GM18873 (cell line): ENCODE measurements around the gene TOP2A.

ENCODE experiments used
- ATAC-seq: cut with Tn5 transposase; IDR thresholded peaks from one replicate; pipeline ENCODE4 v1.9.1; 2021; ENCODE audit warnings: mild to moderate bottlenecking, moderate library complexity, moderate number of reproducible peaks; ENCODE audit not compliant: unreplicated experiment, low FRiP score

The TOP2A gene

DNA sequence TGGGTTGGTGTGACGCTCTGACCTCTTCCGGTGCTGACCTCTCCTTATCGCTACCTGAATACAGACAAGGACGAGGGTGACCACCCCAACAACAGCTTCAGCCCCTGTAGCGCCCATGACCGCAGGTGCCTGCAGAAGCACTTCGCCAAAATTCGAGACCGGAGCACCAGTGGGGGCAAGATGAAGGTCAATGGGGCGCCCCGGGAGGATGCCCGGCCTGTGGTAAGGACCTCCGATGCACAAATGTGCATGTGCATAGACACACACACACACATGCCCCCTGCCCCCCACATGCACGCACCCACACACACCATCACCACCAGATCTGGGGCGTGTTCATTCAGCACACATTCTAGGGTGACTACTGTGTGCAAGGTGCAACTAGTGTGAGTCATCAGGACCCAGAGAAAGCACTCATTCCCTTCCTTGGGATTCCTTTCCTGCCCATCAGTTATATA, 35.3 kb upstream of the TOP2A start:
- no peak for ATAC-seq

- no peak for ATAC-seq
Observed at GRCh38 chr17:40452216-40452787, 34.6 kb upstream of the TOP2A start.

DNA sequence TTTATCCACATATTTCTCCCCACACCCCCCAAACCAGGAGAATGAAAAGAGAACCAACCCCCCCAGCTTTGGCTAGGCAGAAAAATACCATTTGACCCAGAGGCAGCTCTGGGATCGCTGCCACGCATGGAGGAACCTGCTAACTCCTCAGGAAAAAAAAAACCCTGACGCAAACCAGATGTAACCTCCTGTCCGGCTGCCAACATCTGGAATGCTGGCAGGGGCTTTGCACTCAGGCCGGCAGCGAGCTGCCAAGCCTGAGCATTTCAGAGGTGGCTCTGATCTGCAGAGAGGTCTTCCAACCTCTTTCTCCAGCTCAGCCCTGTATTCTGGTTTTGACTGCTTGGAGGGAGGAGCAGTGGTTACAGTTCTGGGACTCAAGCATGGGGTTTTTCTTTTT, 33.7 kb upstream of the TOP2A start:
- ATAC-seq = no peak

GRCh38 chr17:40450175-40450574, 32.5 kb upstream of the TOP2A start:
- no peak for ATAC-seq

DNA sequence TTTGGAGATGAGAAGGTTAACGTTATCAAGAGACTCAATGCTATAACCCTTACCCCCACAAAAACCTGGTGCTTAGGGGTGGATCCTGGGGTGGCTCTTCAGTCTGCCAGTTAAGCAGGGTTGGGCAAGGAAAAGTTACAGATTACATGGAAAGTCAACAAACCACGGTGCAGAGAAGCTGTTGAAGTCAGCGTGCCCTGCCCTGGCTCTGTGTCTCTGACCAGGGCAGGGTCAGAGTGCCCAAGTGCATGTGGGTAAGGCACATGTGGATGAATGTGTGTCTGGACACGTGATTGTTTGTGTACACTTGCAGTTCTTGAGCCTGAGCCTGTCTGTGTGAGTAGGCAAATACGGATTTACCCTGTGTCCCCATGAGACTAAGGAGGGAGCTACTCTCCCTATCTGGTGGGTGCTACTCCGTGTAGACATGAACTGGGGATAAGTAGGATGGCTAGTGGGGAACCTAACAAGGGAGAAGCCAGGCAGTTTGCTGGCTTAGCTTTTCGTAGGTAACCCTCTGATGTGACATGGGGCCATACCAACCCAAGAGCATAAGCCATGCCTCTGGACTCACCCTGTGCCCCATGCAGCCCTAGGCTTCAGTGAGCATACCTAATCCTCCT, 31.1 kb upstream of the TOP2A start:
- ATAC-seq = no peak

- ATAC-seq = no peak
Observed at GRCh38 chr17:40448213-40448638, 30.5 kb upstream of the TOP2A start.

DNA sequence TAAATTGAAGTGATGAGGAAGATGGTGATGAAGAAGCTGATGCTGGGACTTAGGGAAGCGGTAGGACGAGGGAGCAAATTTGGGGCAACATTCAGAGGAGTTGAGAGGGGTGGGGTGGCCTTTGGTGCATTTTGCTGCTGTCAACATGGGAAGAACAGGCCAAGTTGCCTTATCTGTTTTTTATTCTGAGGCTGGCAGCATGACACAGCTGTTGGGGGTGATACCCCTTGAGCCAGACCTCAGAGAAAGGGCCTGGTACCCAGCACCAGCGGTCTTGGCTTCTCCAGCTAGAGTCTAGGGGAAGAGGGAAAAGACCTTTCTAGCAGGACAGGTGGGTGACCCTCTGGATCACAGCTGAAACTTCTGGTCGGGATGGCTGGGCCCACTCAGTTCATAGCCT, 30.1 kb upstream of the TOP2A start:
- ATAC-seq = no peak

DNA sequence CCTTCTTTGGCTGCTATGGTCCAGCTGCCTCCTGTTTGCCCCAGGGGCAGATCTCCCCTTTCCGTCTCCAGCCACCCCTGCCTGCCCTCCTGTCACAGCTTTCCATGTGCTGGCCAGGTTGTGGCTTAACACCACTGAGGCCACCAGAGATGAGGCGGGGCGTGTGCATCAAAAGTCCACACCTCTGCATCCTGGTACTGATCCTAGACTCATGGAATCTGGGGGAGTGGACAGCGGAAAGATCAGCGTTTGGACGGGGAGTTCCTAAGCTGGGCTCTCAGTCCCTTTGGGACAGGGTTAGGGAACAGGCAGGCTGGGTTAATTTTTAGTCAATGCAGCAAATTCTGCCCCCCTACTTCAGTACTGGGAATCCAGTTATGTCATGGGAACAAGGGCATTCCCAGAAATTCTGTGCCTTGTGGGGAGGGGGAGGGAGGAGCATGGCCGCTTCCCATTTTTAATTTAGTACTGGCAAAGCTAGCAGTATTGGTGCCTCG, 29.5 kb upstream of the TOP2A start:
- ATAC-seq = no peak

- no peak for ATAC-seq
Observed at GRCh38 chr17:40445751-40446468, 28.2 kb upstream of the TOP2A start.

DNA sequence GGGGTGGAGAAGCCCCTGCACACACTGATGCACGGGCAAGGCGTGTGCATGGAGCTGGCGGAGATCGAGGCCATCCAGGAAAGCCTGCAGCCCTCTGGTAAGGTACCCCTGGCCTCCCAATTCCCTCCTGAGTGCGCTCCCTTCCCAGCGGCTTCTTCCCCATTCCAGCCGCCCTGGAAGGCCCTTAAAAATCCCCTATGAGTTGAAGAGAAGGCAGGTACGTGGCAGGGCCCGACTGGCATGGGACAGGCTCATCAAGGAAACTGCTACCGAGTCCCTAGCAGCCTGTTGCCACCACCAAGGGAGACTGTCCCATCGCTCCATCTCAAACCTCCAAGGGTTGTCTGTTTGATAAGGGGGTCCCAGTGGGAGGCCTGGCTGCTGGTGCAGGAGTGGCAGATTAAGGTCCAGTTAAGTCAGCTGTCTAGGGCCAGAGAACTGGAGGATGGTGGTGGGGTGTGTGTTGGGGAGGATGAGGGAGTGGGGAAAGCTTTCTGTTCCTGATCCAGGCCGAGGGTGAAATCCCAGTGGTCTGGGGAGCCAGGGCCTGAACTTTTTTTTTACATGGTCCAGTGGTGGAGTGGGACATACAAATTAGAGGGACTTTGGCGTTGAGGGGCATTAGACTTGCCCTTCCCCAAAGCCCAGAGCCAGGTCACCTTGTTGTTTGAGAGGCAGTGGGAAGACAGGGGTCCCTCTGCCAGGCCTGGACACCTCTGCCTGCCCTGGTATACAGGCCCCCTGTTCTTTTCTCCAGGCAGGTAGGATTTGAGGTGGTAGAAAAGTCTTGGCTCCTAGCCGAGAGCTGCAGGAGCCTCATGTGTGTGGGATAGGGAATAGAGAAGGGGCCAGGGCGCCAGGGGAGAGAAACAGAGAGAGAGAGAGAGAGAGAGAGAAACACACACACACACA, 26.5 kb upstream of the TOP2A start:
- ATAC-seq = no peak

DNA sequence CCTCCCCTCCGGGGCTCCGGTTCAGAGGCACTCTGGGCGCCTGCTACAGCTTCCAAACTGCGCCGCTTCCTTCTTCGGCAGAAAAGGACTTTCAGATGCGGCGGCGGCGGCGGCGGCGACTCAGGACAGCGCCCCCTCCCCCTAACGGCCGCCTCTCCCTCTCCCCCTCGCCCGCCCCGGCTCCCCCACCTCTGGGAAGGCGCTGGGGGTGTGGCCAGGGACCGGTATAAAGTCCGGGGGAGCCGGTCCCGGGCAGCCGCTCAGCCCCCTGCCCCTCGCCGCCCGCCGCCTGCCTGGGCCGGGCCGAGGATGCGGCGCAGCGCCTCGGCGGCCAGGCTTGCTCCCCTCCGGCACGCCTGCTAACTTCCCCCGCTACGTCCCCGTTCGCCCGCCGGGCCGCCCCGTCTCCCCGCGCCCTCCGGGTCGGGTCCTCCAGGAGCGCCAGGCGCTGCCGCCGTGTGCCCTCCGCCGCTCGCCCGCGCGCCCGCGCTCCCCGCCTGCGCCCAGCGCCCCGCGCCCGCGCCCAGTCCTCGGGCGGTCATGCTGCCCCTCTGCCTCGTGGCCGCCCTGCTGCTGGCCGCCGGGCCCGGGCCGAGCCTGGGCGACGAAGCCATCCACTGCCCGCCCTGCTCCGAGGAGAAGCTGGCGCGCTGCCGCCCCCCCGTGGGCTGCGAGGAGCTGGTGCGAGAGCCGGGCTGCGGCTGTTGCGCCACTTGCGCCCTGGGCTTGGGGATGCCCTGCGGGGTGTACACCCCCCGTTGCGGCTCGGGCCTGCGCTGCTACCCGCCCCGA, 25.7 kb upstream of the TOP2A start, which contains the start of gene IGFBP4:
TSS of gene IGFBP4 (plus strand) at position 255 of the 792 bp plus-strand sequence. CDS start at position 541, 286 bp downstream.
- ATAC-seq = no peak

DNA sequence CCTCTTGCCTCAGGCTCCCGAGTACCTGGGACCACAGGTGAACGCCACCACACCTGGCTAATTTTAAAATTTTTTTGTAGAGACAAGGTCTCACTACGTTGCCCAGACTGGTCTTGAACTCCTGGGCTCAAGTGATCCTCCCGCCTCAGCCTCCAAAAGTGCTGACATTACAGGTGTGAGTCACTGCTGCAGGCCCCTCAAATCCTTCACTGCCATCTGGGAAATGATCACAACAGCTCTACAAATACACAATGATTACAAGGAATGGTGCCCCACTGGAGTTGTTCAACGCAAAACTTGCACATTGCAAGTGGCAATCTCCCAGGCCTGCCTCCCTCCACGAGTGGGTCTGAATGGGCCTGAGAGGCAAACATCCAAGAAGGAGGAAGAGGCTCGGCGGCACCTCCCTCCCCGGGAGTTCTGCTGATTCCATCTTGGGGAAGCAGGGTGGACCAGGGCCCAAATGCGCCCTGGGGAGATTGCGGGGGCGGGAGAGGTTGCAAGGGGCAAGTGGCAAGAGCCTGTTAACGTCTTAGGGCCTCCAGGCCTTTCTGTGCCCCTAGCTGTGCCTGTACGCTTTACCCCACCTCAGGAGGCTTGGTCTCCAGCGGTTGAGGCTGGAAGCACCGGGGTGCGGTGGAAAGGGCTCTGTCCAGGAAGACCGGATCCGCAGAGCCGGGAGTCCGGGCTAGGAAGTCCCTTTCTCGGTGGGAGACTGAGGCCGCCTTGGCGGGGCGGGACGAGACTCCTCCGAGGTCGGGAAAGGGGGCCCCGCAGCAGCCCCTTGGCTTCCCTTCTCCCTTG, 24.9 kb upstream of the TOP2A start:
- ATAC-seq = no peak

- ATAC-seq = no peak
Observed at GRCh38 chr17:40440166-40440565, 22.5 kb upstream of the TOP2A start.

DNA sequence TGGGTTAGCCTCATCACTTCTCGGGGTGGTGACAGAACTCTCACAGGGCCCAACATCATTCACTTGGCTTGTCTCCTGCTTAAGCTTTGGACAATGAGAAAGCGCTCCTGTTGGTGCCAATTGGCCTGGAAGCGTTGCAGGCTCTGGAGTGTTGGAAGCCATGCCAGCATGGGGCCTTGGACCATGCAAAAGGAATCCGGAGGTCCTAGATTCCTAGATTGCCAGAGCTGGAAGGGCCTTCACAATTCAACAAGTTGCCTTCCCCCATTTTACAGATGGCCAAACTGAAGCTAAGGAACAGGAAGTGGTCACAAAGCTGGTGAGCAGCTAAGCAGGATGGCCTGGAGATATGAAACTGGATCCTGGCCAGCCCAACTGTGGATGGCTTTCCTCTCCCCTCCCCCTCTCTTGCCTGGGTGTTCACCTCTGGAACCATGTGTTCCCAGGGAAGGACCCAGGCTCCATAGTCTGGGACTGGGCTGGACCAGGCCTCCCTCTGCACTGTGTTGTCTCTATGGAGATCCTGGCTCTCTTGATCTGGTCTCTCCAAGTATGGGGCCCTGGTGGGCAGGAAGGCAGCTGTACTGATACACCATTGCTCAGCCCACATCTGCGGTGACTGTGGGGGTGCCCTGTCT, 19.5 kb upstream of the TOP2A start:
- ATAC-seq = no peak

- ATAC-seq = no peak
Observed at GRCh38 chr17:40436636-40437035, 18.9 kb upstream of the TOP2A start.

GRCh38 chr17:40433551-40434415, 16.1 kb upstream of the TOP2A start:
- no peak for ATAC-seq

- no peak for ATAC-seq
Observed at GRCh38 chr17:40432864-40433528, 15.3 kb upstream of the TOP2A start.
